Mammary epithelial cell (primary cell): ENCODE measurements around the gene ADARB1.

Experiments
- CTCF ChIP-seq, 2 donors: IDR thresholded peaks in 1 of 2; conservative IDR thresholded peaks in 1 of 2; 2 replicates each; pipeline ENCODE4 v1.5.1; 2011 to 2012; ENCODE audit warnings: inconsistent platforms in 2 of 2, low read length in 2 of 2, mild to moderate bottlenecking in 2 of 2, control low read depth in 1 of 2, low read depth in 1 of 2; ENCODE audit not compliant: insufficient read depth in 1 of 2; ENCODE audit errors: extremely low read depth in 1 of 2
- EZH2 ChIP-seq: IDR thresholded peaks from 2 replicates; pipeline ENCODE4 v1.6.1; 2012; ENCODE audit warnings: low read length, inconsistent platforms, borderline replicate concordance

- TF ChIP-seq CTCF (conservative IDR thresholded peaks at IDR 0.05 in 1 of 2, IDR thresholded peaks at IDR 0.05 in 1 of 2; ENCODE audit: extremely low read depth in 1 of 2, insufficient read depth in 1 of 2, low read depth in 1 of 2, low read length in 2 of 2) = no peak
- no peak for TF ChIP-seq EZH2
Measured at GRCh38 chr21:45169682-45170081, 95.3 kb downstream of the ADARB1 start.
